MCF 10A (cell line): ENCODE measurements around the gene BOD1. TPM values are rescaled to one million over a fixed set of nuclear protein-coding genes. Genes with fewer than 3 reads are reported as not detected.

Source experiments
- BruUV-seq: library from RNA; stranded (reverse); fragments of 400-500 nt; replicated peaks from 2 replicates; lab custom pipeline; 2021; lab: Mats Ljungman, UMichigan
- CTCF ChIA-PET: fragments of 300-600 bp; sonication (Branson Sonifier 250); formaldehyde crosslinking; extraction: SDS; loops from one replicate; lab custom pipeline; 2021; ENCODE audit warnings: antibody characterized with exemption, inconsistent platforms; lab: Yijun Ruan, JAX
- POLR2A ChIA-PET: fragments of 300-600, 350-650 bp; sonication (Branson Sonifier 250); formaldehyde crosslinking; extraction: SDS; loops from one replicate; lab custom pipeline; 2020; ENCODE audit warnings: antibody characterized with exemption, inconsistent platforms; lab: Yijun Ruan, JAX
- DNase-seq: peaks from one replicate; pipeline ENCODE4 v3.0.0-alpha.2; 2018; ENCODE audit not compliant: unreplicated experiment
- H3K27ac Mint-ChIP-seq: one replicate; pipeline ENCODE4 v1.8.0; 2022; ENCODE audit warnings: mild to moderate bottlenecking, low read depth, mixed read lengths; ENCODE audit not compliant: unreplicated experiment
- H3K27me3 Mint-ChIP-seq: one replicate; pipeline ENCODE4 v1.8.0; 2022; ENCODE audit warnings: mixed read lengths; ENCODE audit not compliant: insufficient read depth, unreplicated experiment
- H3K36me3 Mint-ChIP-seq: one replicate; pipeline ENCODE4 v1.8.0; 2022; ENCODE audit warnings: mild to moderate bottlenecking, moderate library complexity, mixed read lengths; ENCODE audit not compliant: insufficient read depth, unreplicated experiment
- H3K4me1 Mint-ChIP-seq: one replicate; pipeline ENCODE4 v1.8.0; 2022; ENCODE audit warnings: mixed read lengths; ENCODE audit not compliant: insufficient read depth, unreplicated experiment
- H3K4me3 Mint-ChIP-seq: one replicate; pipeline ENCODE4 v1.8.0; 2022; ENCODE audit warnings: mild to moderate bottlenecking, moderate library complexity, mixed read lengths; ENCODE audit not compliant: unreplicated experiment
- H3K9me3 Mint-ChIP-seq: one replicate; pipeline ENCODE4 v1.8.0; 2022; ENCODE audit warnings: mixed read lengths; ENCODE audit not compliant: unreplicated experiment
- CTCF ChIP-seq: fragments of 200-600 bp; IDR thresholded peaks from one replicate; pipeline ENCODE4 v1.8.0; 2022; ENCODE audit warnings: antibody characterized with exemption, mild to moderate bottlenecking; ENCODE audit not compliant: unreplicated experiment
- intact Hi-C: fragments of 100-400 bp; cut with micrococcal nuclease; formaldehyde crosslinking; loops from 2 replicates; pipeline ENCODE4 v1.14.1; 2022
- total RNA-seq: library from RNA; stranded (reverse); gene quantifications from 2 replicates; pipeline ENCODE4 v1.2.3, GENCODE V29; 2022

BOD1 gene
- total RNA-seq, 1 experiment from 2014 or later: 139 TPM

GRCh38 chr5:173595841-173596240 lies 20.6 kb downstream of the BOD1 start:
- Mint-ChIP-seq H3K9me3 (peaks cover 11% of the 10 kb centered on the region), H3K36me3 (peaks cover 19% of the 10 kb centered on the region), H3K4me1 (no peaks in the 10 kb centered on the region), H3K27me3 (peaks cover 1% of the 10 kb centered on the region), H3K4me3 (no peak overlapping the region), H3K27ac (no peak overlapping the region)
- no peak for TF ChIP-seq CTCF
- intact Hi-C loops: no loop called here
- POLR2A ChIA-PET: interaction anchor here (1.3 kb wide), 1 partner anchor 727 kb away, joined by 3 read pairs; no protein-coding TSS in a partner anchor
- no peak for DNase-seq
- CTCF ChIA-PET: interaction anchor here (0.7 to 1.7 kb wide), 2 partner anchors 22 to 159 kb away, joined by 3 read pairs; no protein-coding TSS in a partner anchor
- BruUV-seq: no TSS peak

- no peak for TF ChIP-seq CTCF
- peaks cover 13% of the 10 kb centered on the region for H3K36me3 Mint-ChIP-seq
- H3K27me3 Mint-ChIP-seq: peaks cover 17% of the 10 kb centered on the region
- CTCF ChIA-PET: interaction anchor here (0.6 to 1.1 kb wide), 4 partner anchors 14 to 796 kb away, joined by 3 to 4 read pairs (median 4); no protein-coding TSS in a partner anchor
- no peaks in the 10 kb centered on the region for H3K4me1 Mint-ChIP-seq
- no peak overlapping the region for H3K4me3 Mint-ChIP-seq
- H3K9me3 Mint-ChIP-seq: peaks cover 11% of the 10 kb centered on the region
- no TSS peak for BruUV-seq
- POLR2A ChIA-PET: interaction anchor here (0.6 to 0.9 kb wide), 3 partner anchors 10 to 38 kb away, joined by 3 to 4 read pairs (median 3); no protein-coding TSS in a partner anchor
- intact Hi-C loops: no loop called here
- no peak for DNase-seq
- H3K27ac Mint-ChIP-seq: no peak overlapping the region
These were observed 22.4 kb downstream of the BOD1 start for GRCh38 chr5:173594061-173594460.

GRCh38 chr5:173592050-173592669 lies 24.3 kb downstream of the BOD1 start:
- H3K4me1 Mint-ChIP-seq: no peaks in the 10 kb centered on the region
- CTCF ChIA-PET: interaction anchor here (0.8 to 2.2 kb wide), 10 partner anchors 9 to 301 kb away, joined by 3 to 10 read pairs (median 4); no protein-coding TSS in a partner anchor

More at GRCh38 chr5:173592050-173592669, 24.3 kb downstream of the BOD1 start:
- Mint-ChIP-seq H3K9me3 (peaks cover 24% of the 10 kb centered on the region), H3K36me3 (peaks cover 8% of the 10 kb centered on the region), H3K27me3 (peaks cover 17% of the 10 kb centered on the region), H3K4me3 (no peak overlapping the region), H3K27ac (no peak overlapping the region)
- intact Hi-C loops: no loop called here
- DNase-seq: peak; percentile 43
- peak; percentile 65 for TF ChIP-seq CTCF
- BruUV-seq: no TSS peak
- POLR2A ChIA-PET: interaction anchor here (1.2 kb wide), 1 partner anchor 13 kb away, joined by 5 read pairs; no protein-coding TSS in a partner anchor
